Measurements from ENCODE around the gene UMAD1.

Gene UMAD1

DNA sequence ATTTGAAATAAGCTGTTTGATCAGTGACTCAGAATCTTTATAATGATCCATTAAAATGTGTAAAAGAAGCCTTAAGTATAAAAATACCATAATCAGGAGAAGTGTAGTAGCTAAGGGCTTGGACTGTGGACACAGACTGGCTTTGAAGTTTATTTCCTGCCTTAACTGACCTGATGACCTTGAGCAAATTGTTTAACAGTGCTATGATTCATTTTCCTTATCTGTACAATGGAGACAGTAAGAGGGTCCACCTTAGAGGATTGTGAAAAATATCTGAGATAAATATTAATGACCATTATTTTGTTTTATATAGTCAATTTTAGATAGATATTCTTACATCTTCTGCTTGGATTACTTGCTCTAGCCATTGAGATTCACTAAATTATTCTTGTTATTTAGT, 91.2 kb downstream of the UMAD1 start:
- DNase-seq = no peak

DNA sequence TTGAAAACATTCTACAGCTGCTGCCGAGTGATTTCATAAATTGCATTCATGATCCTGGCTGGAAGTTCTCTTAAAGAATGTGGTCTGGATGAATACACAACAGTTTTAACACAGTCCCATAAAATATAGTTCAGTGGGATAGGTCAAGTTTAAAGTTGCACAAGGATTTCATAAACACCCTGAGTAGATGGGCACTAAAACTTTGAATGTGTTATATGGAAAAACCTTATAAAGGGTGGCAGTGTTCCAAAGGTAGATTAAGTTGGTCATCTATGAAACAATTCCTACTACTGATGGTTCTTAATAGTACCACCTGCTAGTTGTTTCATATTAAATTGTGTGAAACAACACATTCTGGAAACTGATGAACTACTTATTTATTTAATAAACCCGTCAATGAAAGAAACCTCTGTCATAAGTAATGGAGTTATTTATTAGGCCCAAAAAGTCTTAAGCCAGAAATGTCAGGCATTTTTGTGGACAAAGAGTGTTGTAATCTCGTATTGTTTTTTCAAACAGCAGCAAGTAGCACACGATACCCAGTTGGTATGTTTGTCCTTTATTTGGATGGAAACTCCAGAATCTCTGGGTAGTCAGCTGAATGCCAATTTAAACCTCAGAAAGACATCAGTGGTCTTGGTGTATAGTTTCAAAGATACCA, 92.2 kb downstream of the UMAD1 start:
- no peak for DNase-seq

DNA sequence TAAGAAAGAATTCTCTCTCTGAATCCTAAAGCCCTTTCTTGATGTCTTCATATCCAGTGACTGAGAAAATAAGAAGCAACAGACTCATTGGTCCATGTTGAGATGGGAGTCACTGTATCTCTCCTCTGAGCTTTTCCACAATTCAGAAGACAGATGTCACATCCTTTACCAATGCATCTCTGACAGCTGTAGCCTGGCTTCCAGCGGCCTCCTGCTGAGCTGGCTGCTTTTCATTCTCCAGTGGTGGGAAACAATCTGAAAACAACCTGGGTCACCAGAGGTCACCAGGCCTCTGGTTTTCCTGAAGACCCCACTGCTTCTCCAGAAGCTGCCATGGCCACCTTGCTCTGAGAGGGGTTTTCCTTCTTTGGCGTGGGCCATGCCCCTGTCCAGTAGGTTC, 96.1 kb downstream of the UMAD1 start:
- DNase-seq = no peak

DNA sequence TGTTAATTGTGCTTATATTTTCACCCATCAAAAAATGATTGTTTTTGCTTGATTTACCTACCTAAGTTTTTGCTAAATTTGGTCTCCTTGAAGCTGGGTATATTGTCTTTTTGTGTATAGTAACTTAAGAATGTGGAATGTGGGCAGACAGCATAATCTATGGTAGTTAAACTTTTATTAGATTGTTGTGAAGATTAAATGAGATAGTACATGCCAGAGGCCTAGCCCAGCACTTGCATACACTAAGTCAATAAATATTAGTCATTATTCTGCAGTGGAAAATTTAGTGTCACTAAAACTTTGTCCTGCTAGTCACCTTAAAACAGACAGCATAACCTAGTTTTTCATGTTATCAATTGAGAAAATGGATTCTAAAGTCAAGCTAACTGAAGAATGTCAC, 97.1 kb downstream of the UMAD1 start:
- no peak for DNase-seq

DNA sequence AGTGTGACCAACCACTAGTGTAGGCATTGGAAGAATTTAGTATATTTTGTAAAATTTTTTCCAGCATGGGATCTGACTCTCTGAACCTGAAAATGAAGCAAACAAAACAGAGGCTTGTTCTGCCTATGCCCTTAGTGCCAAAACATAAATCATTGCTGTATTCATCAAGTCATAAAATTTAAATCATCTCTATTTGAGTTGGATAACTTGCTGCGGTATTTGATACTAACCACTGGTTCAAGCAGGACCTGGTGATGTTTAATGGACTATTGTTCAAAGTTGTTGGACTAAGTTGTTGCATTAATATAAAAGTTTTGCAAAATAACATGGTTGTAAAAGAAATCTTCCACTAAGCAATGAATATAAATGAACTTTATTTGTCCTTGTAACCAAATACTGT, 97.6 kb downstream of the UMAD1 start:
- no peak for DNase-seq

DNA sequence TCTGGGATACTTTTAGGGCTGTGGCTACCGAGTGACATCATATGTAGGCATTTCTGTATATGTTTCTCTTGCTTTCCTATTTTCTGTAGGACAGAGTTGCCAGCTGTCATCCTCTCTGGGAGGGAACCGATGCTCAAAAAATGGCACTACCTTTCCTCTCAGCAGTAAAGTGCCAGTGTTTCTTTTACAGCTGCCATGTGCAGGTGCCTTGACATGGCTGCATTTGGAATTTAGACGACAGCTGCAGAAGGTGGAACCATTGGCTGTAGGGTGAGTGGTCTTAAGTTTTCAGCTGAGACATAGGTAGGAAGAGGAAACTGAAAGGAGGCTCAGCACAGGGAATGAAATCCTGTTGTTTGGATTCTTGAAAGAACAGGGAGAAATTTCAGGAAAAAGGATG, 98.1 kb downstream of the UMAD1 start:
- no peak for DNase-seq

DNA sequence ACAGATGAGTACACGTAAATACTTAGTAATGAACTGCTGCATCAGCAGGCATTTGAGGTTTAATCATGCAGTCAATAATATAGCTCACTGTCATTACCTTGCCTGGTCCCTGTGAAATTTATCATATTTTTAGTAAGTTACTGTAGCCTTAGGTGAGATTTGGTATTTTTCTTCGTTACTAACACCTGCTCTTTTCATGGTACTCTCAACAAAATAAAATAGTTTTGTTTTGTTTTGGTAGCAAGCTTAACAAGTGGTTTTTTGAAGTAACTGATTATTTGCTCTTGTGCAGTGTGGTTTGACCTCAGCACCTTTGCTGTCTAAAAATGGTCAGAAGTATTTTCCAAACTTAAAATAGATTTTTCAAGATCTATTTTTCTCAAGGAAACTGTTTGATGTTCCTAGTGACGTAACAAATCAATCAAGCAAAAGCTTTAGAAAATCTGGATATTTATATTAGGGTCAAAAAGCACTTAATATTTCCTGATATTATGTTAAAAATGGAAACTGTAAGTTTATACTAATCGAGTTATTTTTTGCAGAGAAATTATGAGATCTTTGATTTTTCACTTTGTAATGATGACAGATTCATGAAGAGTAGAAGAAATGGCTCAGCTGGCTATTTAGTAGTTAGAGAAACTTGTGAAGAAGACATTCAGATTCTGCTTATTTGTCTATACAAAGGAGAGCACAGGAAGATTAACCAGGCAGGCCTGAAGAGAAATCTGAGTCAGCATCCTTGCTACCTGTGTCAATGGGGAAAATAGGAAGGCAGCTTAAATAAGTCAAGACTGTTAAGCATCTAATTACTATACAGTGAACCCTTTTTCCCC, 98.9 kb downstream of the UMAD1 start:
- no peak for DNase-seq

DNA sequence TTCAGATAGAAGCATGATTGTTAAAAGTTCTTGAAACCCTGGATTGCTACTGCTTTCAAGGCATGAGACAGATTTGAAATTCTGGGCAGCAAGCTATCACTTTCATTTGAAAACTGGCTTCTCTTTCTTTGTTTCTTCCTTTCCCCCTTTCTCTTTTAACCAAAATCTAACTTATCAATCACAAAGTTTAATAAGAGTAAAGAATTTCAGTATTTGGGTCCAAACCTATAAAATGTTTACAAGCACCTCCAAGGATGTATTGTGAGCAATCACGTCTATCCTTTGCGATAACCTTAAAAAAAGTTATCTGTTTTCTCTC, 99.4 kb downstream of the UMAD1 start:
- no peak for DNase-seq

DNA sequence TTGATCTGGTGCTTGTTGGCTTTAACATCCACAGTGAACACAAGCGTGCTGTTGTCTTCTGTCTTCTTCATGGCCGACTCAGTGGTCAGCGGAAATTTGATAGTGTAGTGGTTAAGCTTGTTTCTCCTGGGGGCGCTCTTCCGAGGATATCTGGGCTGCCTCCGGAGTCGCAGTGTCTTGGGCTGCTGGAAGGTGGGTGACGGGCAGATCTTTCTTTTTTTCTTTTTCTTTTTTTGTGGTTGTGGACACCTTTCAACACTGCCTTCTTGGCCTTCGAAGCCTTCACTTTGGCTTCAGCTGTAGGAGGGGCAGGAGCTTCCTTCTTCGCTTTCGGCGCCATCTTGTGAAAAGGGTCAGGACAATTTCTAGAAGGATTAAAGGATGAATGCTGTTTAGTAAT, 101.7 kb downstream of the UMAD1 start:
- DNase-seq = no peak

DNA sequence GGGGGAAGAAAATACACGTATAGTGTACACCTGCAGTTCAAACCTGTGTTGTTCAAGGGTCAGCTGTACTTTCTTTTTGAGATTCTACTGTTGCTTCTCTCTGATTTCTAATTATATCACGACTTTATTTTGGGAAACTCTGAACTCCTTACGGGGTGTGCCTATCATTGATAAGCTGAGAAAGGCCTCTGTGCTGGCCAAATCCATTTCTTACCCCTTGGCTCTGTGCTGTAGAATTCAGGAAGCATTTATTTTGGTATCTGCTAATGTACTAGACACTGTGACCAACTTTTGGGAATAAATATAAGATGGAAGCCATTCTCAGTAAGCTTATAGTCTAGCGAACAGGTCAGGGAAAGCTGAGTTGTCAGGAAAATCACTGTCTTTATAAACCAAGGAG, 104.7 kb downstream of the UMAD1 start:
- DNase-seq = no peak

DNA sequence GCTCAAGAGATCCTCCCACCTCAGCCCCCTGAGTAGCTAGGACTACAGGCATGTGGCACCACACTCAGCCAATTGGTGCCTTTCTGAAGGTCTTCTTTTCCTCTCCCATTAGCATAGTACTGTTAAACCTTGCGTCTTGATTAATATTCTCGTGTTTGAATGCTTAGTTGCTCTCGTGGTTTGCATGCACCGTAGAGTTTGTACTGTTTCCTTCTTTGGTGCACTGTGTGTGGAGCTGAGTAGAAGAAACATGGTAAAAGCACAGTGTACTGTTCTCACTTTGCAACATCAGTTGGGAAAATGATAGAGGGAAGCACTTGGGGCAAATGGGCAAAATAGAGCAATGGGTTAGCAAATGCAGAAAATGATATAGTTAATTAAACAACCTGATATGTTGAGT, 105.4 kb downstream of the UMAD1 start:
- no peak for DNase-seq

DNA sequence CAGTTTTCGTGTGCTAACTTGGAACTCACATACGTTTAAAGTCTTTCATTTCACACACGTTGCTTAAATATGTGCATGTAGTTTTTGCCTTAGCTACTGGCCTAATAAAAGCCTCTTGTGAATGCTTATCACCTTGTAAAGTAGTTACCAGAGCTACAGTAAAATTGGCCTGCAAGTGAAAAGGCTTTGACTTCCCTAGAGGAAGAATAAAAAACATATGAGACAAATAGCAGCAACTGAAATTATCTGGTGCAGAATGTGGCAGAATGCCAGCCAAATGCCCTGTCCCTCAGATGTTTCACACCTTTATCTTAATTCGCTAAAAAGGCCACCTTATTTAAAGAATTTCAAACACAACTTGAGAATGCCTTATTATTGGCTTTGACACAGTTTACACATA, 105.9 kb downstream of the UMAD1 start:
- DNase-seq = no peak

DNA sequence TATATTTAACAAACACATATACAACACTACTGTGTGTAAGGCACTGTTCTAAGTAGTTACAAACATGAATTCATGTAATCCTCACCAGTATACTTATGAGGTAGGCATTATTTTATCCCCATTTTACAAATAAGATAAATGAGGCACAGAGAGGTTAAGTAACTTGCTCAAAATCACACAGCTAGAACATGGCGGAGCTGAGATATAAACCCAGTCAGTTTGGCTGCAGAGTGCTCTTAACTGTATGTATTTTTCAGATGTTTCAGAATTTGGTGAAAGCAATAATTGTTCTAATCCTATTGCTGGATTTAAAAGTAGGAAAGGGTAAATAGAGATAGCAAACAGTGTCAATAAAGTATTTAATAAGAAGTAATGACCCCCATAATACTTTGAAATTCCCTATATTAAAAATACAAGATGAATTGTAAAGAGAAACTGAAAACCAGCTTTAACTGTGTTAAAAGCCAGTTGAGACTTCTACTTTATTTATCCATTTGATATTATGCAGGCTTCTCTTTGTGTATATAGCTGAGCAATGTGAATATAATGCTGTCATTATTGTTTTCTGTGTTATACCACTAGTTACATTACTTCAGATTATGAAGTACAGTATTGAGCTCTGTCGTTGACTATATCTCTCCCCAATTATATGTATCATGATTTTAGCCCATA, 110.2 kb downstream of the UMAD1 start:
- no peak for DNase-seq

DNA sequence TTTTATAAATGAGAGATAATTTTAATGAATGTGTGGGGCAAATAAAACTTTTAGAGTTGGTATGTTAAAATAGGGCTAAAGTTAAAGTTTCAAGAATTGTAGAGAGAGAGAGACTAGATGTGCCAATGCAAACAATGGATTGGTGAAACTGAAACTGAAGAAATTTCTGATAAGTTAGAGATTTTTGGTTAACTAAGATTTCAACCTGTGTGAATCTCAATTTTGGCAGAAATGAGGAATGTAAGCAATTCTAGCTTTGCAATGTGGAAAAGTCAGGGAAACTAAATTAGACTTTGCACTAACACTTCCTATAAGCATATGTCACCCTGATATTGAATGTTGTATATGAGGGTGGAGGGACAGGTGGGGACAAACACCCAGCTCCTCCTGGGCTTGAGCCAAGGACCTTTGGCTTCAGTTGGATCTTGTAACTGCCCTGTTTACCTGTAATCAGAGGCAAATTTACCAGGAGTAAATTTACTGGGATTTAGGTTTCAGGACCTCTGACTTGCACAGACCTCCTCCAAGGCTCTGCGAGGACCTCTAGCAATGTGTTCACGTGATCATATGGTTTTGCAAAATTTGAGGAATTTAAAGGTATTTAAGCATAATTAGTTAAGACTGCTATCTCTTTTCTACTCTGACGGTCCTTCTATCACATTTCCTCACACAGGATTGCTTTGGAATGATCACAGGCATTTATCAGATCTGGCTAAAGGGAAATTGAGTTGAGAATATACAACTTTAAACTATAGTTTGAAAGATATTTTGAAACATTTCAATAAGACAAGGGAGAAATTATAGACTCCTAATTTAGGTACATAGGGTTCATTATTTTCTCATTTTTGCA, 110.9 kb downstream of the UMAD1 start:
- DNase-seq = no peak

DNA sequence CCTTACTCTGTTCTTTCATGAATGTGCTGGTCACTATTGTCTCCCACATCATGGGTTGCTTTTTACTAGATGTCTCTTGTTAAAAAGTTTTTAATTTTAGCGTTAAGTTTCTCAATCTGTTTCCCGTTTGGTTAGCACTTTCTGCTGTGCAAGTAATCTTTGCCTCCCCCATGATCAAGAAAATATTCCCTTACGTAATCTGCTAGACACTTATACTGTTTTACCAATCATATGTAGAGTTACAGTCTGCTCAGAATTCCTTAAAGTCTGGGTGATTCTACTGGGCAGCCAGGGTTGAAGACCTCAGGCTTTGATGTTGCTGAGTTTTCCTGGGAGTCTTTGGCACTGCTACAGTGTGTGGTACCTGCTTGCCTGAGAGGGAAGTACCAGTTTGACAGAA, 116.0 kb downstream of the UMAD1 start:
- peak in 2 of 4 experiments; percentile 4 to 19 for DNase-seq

DNA sequence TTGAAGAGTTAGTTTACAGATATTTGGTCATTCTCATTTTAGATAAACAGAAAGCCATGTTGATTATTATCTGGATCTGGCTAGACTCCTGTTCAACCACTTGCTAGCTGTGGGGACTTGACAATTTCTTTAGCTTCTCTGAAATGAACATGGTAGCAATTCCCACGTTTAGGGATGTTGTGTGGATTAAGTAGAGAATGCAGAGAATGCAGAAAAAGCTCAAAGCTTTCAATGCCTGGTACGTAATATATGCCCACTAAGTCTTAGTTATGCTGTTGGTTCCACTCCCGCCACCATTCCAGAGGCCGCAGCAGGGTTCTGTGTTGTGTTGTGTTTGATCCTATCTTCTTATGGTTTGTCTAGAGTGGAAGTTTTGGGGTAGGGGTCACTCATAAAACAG, 117.0 kb downstream of the UMAD1 start:
- DNase-seq = no peak

DNA sequence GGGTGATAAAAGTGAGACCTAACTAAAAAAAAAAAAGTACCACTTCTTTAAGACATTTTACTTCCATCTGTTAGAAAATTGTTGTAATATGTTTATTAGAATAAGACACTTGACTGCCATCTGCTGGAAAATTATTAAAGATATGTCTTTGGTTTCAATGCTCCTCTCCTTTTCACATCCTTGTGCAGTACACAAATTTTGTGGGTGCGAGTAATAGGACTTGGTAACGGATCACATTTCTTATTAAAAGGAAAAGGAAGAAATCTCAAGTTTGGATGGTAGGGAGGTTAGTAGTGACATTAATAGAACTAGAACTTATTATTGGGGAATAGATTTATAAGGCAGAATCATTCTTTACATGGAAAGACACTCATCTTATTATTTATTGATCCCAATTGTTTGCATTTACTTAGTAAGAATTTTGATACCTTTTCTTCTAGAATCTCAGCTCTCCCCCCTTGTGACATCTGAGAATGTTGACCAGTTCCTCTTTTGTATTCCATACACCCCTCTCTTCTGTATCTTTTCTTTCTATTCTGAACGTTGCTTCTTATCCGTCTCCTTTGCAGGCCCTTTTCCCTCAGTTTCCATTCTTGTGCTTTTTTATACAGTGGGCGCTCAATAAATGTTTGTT, 120.9 kb downstream of the UMAD1 start:
- peak; percentile 17 to 72 (median 42) for DNase-seq

DNA sequence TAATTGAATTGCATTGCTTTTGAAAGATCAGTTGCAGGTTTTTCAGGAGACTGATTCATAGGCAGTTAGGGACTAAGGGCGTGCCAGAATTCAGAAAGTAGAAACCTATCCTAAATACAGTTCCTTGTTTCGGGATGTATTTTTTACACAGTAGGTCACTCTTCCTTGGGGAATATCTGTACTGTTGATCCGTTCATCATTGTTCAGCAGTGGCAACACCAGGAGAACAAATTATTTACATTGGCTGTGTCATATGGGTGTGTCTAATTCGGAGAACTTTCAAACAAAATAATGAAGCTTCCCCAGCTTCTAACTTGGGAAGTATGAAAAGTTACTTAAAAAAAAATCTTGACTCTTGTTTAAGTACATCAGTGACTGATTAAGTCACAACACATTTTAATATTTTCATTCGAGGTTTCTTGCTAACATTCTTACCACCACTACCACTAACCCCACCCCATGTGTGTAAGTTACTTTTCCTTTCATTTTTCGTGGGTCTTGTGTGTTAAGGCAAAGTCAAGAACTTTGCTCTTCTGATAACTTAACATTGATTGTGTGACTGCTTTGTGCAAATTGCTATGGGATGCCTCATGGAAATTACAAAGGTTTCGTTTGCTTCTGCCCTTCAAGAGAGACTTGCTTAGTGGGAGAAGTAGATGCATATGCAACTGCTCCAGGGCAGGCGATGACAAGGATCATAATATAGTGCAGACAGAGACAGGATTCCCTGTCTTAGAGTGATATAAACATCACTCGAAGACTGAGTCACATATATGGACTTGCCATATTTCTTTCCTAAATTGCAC, 121.6 kb downstream of the UMAD1 start:
- peak; percentile 15 to 43 (median 22) for DNase-seq

DNA sequence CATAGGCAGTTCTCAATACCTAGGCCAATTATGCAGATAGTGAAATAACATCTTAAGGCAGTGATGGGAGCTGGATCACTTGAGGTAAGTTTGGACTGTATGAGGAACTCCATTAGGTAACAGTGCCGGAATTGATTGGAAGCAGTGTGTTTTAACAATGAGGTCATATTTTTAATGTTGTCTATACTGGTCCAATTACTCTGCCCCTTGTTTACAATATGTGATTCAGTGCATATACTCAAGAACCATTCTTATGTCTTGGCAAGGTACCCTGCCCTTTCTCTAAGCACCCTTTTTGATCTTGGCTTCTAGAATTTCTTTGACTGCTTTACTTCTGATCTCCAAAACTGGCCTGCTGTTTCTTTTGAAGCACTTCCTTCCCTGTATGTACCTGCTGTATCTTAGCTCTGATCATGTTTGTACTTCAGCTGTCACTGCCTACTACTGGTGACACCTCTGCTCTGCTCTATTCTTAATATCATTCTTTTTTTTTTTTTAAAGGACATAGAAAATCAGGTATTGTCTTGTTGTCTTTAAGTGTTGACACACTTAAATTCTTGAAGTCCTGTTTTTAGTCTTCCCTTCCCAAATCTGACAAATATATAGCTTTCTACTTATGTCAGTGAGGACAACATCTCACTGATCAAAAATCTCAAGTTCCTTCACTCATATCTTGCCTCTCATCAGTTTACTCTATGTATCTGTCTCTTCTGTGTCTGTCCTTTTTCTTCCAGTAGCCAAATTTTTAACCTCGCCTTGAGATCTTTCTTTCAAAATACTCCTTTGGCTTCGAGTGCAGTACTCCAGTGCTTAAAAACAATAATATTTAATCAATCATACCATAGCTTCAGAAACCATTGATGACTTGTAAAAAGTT, 124.2 kb downstream of the UMAD1 start:
- no peak for DNase-seq

DNA sequence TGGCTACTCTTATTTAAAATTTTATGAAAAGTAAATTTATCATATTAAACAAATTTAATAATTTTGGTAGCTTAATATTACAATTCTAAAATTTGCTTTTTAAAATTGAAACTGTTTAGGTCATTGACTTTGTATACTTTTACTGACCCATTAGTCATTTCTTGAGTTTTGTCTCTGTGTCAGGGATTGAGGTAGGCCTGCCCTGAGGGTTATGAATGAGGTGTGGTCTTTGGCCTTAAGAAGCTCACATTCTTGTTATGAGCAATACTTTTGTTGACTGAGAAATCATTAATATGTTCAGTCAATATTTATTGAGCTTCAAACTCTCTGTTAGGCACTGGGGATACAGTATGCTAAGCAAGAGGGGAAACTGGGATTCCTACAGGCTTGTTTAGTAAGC, 124.9 kb downstream of the UMAD1 start:
- no peak for DNase-seq

DNA sequence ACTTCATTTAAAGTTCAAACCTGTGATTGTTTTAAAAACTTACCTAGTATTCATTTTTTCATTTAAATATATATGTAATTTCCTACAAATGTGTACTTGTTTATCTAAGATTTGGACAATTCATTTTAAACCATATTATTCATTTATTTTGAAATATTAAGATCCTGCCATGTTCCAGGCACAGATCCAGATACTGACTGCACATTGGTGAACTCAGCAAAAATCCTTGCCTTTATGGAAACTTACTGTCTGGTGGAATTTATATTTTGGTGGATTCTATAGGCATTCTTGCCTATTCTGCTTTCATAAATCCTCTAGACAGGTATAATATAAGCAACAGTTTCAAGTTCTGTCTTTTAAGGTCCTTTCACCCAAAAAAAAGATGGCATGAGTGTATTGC, 126.1 kb downstream of the UMAD1 start:
- no peak for DNase-seq

Data from suppressor macrophage (primary cell).